Suprapubic skin (tissue), 4 donors: Measurements from ENCODE around the gene ECT2. TPM values are rescaled to one million over a fixed set of nuclear protein-coding genes. Genes with fewer than 3 reads are reported as not detected.
A peak's percentile ranks its signal among the peaks of the same experiment; 100 is the strongest.
"Not testable (repeated sequence)": the region's sequence is repeated elsewhere in the genome, so short reads cannot be mapped to it uniquely, and the experiment has no call there.

ENCODE experiments used
- DNase-seq, 2 donors: peaks; one replicate each; pipeline ENCODE4 v3.0.0-alpha.2; 2019; ENCODE audit warnings: low spot score in 2 of 2
- H3K27ac ChIP-seq: fragments of 200-600 bp; sonication (generic); one replicate; pipeline ENCODE4 v1.5.1; 2019
- H3K27me3 ChIP-seq: fragments of 200-600 bp; sonication (generic); one replicate; pipeline ENCODE4 v1.5.1; 2019
- H3K36me3 ChIP-seq: fragments of 200-600 bp; sonication (generic); one replicate; pipeline ENCODE4 v1.5.1; 2019
- H3K4me1 ChIP-seq: fragments of 200-600 bp; sonication (generic); one replicate; pipeline ENCODE4 v1.5.1; 2019
- H3K4me3 ChIP-seq: fragments of 200-600 bp; sonication (generic); one replicate; pipeline ENCODE4 v1.5.1; 2019; ENCODE audit warnings: mild to moderate bottlenecking
- H3K9me3 ChIP-seq: fragments of 200-600 bp; sonication (generic); one replicate; pipeline ENCODE4 v1.5.1; 2019
- CTCF ChIP-seq, 2 donors: fragments of 200-600 bp in 1 of 2; fragments of 450-650 bp in 1 of 2; sonication (generic) in 1 of 2; IDR thresholded peaks; one replicate each; pipeline ENCODE4 v1.5.1; 2016 to 2019; ENCODE audit warnings: antibody characterized with exemption in 2 of 2, mild to moderate bottlenecking in 1 of 2, moderate library complexity in 1 of 2
- EP300 ChIP-seq: sonication (generic); formaldehyde crosslinking; IDR thresholded peaks from one replicate; pipeline ENCODE4 v1.6.1; 2017; ENCODE audit warnings: antibody characterized with exemption
- POLR2A ChIP-seq, 2 donors: fragments of 450-650 bp; IDR thresholded peaks; one replicate each; pipeline ENCODE4 v1.6.1; 2017; ENCODE audit warnings: antibody characterized with exemption in 2 of 2, mild to moderate bottlenecking in 2 of 2, moderate library complexity in 2 of 2
- POLR2AphosphoS5 ChIP-seq, 3 donors: sonication (generic); formaldehyde crosslinking; IDR thresholded peaks; one replicate each; pipeline ENCODE4 v1.6.1; 2017; ENCODE audit warnings: antibody characterized with exemption in 3 of 3
- WGBS: methylation state at CpG from one replicate; pipeline ENCODE4 v1.1.5; 2018; 5-methylcytosine and 5-hydroxymethylcytosine counted together
- total RNA-seq, 4 donors: library from RNA; depleted of rRNA; stranded (reverse); fragments of >200 nt; gene quantifications; one replicate each; pipeline ENCODE4 v1.1.0, GENCODE V29; 2016

ECT2 gene
- 10 to 100 TPM in 2 of 4 donors, 1 to 10 TPM in 2; 6.5 to 15.1 (median 9.4) TPM for total RNA-seq

GRCh38 chr3:172750368-172751174 lies at the start of gene ECT2:
Gene ECT2 (plus strand): TSS chr3:172750726. CDS start chr3:172754531, 3,805 bp downstream.
- Histone ChIP-seq H3K36me3 (no peaks in the 10 kb centered on the region), H3K27ac (peak within 1 kb of the TSS; percentile 93), H3K27me3 (no peaks in the 10 kb centered on the region), H3K4me1 (peaks cover 28% of the 10 kb centered on the region), H3K9me3 (no peaks in the 10 kb centered on the region), H3K4me3 (peak within 1 kb of the TSS; percentile 75)
- TF ChIP-seq POLR2AphosphoS5 (IDR thresholded peaks at IDR 0.05) = peak in 2 of 3 donors; percentile 26 to 59
- no peak for TF ChIP-seq POLR2A (IDR thresholded peaks at IDR 0.05)
- TF ChIP-seq CTCF (IDR thresholded peaks at IDR 0.05) = peak; percentile 68 to 81
- WGBS = under 1% methylated on average over 40 of the region's 49 CpGs
- peak; percentile 99 to 100 for DNase-seq

GRCh38 chr3:172700936-172701455 lies 49.5 kb upstream of the ECT2 start:
- H3K27ac ChIP-seq = no peak overlapping the region
- DNase-seq = no peak
- H3K36me3 ChIP-seq = no peaks in the 10 kb centered on the region
- H3K4me3 ChIP-seq = no peak overlapping the region
- WGBS = 96% methylated on average over 1 of the region's 1 CpG
- no peaks in the 10 kb centered on the region for H3K27me3 ChIP-seq
- peaks cover 5% of the 10 kb centered on the region for H3K4me1 ChIP-seq
- H3K9me3 ChIP-seq = no peaks in the 10 kb centered on the region
- no peak for TF ChIP-seq EP300
- TF ChIP-seq POLR2AphosphoS5 (IDR thresholded peaks at IDR 0.05) = no peak
- no peak for TF ChIP-seq CTCF (IDR thresholded peaks at IDR 0.05)
- TF ChIP-seq POLR2A (IDR thresholded peaks at IDR 0.05) = no peak

- DNase-seq = no peak
- Histone ChIP-seq H3K4me3 (no peak overlapping the region), H3K27ac (no peak overlapping the region), H3K27me3 (no peaks in the 10 kb centered on the region), H3K9me3 (no peaks in the 10 kb centered on the region), H3K4me1 (peaks cover 5% of the 10 kb centered on the region), H3K36me3 (no peaks in the 10 kb centered on the region)
- TF ChIP-seq EP300 (no peak), CTCF (IDR thresholded peaks at IDR 0.05) (no peak), POLR2AphosphoS5 (IDR thresholded peaks at IDR 0.05) (no peak), POLR2A (IDR thresholded peaks at IDR 0.05) (no peak)
- 97% methylated on average over 3 of the region's 3 CpGs for WGBS
These were observed 48.8 kb upstream of the ECT2 start for GRCh38 chr3:172701751-172702150.

- Histone ChIP-seq H3K4me1 (peaks cover 5% of the 10 kb centered on the region), H3K9me3 (no peaks in the 10 kb centered on the region), H3K36me3 (no peaks in the 10 kb centered on the region), H3K4me3 (no peak overlapping the region), H3K27ac (no peak overlapping the region), H3K27me3 (no peaks in the 10 kb centered on the region)
- no peak for TF ChIP-seq EP300
- no peak for TF ChIP-seq POLR2A (IDR thresholded peaks at IDR 0.05)
- TF ChIP-seq CTCF (IDR thresholded peaks at IDR 0.05) = no peak
- 92% methylated on average over 3 of the region's 3 CpGs for WGBS
- no peak for DNase-seq
These were observed 48.3 kb upstream of the ECT2 start for GRCh38 chr3:172702256-172702655.

GRCh38 chr3:172702731-172703130 lies 47.8 kb upstream of the ECT2 start:
- not testable (repeated sequence) for H3K4me1 ChIP-seq, H3K36me3 ChIP-seq, DNase-seq, H3K27ac ChIP-seq, H3K9me3 ChIP-seq, H3K4me3 ChIP-seq, H3K27me3 ChIP-seq
- 90% methylated on average over 3 of the region's 3 CpGs for WGBS
